Heart left ventricle (tissue), 13 donors: ENCODE measurements around the gene FAM118B.

Experiments
- CTCF ChIP-seq, 12 donors: fragments of 200-600 bp; sonication (generic) in 4 of 12; IDR thresholded peaks; one replicate each; pipeline versions ENCODE4 v1.5.0 to v1.8.0; 2018 to 2022; ENCODE audit warnings: antibody characterized with exemption in 12 of 12, mild to moderate bottlenecking in 5 of 12
- POLR2A ChIP-seq, 2 donors: fragments of 450-650 bp; IDR thresholded peaks; one replicate each; pipeline ENCODE4 v1.6.1; 2017; ENCODE audit warnings: antibody characterized with exemption in 2 of 2, mild to moderate bottlenecking in 2 of 2, moderate library complexity in 2 of 2
- donor health status: ischemic (EF 13 %, LVEDD 7.1; RV severe dilation, severe dysfunction).
- donor health status: DM: no; HTN: yes; CAD: no.
- donor health status: DM: no; HTN: no; CAD: no.
- donor health status: ischemic (EF 25% LVEDD 6.9; RV normal size, moderate dysfunction).
- donor health status: ischemic (EF 25% LVEDD 5.7; RV mildly dilated, moderate dysfunction).
- donor health status: ischemic (EF 35%, LVEDD 5.7; RV mildly dilated, moderate dysfunction).
- donor health status: nonischemic (EF 11% LVEDD 7.7; RV severe dilation, severe dysfunction).
- donor health status: DM: yes; HTN: yes; CAD: no.
- donor health status: PGD.
- donor health status: ischemic (EF 29% LVEDD 5.4; RV normal size, mild dysfunction).
- donor health status: nonischemic (EF 23%, LVEDD 6.1; RV moderate dilation, normal function).

- no peak for TF ChIP-seq CTCF (IDR thresholded peaks at IDR 0.05)
- TF ChIP-seq POLR2A (IDR thresholded peaks at IDR 0.05) = no peak
These were observed 46.3 kb upstream of the FAM118B start for GRCh38 chr11:126165311-126165720.
